ENCODE measurements around the gene KCTD11.
"Not testable (repeated sequence)": the region's sequence is repeated elsewhere in the genome, so short reads cannot be mapped to it uniquely, and the experiment has no call there.

Gene KCTD11

DNA sequence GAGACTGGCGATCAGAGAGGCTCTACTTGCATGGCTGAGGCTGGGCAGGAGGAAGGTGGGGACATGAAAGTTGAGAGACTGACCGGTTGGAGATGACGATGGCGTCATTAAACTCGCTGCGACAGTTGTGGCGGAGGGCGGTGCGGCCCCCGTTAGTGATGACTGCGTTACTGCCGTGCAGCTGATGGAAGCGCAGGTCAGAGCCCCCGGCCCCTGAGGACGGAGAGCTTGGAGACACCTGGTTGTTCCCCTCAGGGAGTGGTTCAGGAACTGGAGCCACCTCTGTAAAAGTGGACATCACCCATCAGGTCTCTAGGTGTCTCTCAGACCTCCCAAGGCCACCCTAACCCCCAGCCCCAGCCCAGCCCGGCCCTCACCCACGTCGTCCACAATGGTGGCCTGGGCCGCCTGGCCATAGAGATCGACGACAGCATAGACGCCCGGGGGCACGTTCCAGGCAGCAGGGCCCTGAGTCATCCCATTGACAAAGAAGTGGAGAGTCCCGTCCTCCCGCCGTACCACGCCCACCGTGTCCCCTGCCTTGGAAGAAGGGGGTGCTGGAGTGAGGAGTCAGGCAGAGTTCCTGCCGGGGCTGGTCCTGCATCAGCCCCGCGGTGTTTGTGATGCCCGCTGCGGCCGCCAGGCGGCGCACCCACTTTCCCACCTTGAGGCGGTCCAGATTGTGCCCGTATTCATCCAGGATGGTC lies 28.1 kb upstream of the KCTD11 start:
- no peak for DNase-seq

DNA sequence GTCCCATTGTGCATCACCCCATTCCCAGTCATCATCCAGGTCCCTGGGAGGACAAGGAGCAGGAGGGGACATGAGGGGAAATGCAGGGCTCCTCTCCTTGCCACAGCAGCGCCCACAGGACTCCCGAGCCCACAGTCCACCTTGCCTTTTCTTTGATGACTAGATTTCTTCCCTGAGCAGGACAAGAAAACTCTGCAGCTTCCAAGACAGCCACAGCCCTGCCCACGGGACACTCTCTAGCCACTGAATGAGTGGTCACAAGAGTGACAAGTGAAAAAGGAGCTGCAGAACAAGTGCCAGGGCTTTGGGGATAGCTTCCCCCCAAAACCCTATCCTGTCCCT lies 27.6 kb upstream of the KCTD11 start:
- DNase-seq = no peak

DNA sequence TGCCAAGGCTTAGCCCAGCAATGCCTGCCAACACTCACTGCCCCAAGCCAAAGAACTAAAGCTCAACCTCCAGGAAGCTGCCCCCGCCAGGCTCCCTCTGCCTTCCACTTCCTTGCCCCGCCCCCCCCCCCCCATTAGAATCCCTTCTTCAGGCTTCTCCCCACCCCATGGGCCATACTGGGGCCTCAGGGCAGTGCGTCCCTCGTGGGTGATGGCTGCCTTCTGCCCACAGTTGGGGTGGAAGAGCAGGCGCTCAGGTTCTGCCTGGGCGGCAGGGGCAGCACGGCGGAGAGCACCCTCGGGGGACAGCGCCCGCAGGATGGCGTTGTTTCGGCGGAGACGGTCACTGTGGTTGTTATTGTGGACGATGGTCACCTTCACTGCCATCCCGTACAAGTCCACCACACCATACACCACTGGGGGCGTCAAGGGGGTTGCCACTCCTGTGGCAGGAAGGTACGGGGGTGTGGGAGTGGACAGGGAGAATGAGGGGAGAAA lies 26.9 kb upstream of the KCTD11 start:
- no peak for DNase-seq

DNA sequence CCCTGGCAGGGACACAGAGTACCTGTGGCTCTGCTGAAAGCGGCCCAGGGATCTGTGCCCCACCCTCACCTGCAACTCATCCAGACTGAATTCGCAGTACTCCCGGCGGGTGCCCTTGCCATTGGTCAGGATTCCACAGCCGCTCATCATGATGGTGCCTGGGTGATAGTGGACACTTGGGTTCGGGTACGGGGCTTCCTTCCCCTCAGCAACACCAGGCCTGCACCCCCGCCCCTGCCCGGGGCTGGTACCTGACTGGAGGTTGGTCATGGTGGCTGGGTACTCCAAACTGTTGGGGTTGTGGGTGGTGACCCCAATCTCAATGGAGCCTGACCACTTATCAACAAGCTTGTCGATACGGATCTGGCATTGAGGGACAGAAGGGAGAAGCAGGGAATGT lies 25.8 kb upstream of the KCTD11 start:
- no peak for DNase-seq

DNA sequence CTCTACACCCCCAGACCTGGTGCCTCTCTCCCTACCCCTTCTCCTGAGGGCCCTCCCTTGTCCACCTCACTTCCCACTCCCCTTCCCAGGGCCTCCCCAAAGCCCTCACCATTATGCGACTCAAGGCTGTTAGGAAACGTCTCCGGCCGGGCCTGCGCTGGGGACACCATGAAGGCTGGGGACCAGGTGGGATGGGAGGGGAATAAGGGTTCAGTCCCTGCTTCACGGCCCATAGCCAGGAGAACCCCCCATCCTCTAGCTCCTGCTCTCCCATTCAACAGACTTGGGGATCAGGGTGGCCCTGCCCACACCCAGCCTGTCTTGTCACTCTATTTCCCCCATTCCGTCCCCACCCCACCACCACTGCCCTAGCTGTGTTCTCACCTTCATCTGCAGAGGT lies 24.9 kb upstream of the KCTD11 start:
- no peak for DNase-seq

DNA sequence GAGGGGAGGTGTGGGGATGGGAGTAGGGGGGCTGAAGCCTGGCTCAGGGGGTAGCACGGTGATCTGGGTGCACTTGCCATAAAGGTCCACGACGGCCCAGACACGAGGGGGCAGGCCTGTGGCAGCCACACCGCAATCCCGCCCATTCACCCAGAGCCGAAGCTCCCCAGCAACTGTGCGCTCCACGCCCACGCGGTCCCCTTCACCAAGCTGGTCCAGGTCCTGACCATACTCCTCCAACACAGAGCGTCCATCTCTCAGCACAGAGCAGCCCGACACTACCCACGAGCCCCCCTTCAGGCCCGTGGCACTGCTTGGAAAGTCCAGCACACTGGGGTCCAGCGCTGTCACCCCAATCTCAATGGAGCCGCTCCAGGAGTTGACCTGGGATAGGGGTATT lies 24.5 kb upstream of the KCTD11 start:
- no peak for DNase-seq

DNA sequence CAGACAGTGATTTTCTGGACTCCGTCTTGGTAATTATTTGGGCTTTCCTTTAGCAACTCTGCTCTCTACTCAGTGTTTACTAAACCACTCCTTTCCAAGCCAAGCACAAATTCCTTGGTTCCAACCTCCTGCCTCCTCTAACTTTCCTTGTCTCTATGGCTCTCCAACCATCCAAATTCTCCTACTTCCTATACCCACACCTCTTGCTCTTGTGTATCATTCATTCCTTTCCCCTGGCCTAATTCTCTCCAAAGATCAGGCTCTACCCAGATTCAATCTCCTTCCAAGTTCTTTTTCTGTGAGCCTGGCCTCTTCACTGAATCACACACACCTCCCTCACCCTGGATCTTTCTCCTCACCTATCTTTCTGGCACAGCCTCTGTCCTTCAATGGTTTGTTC lies 24.0 kb upstream of the KCTD11 start:
- DNase-seq = no peak

DNA sequence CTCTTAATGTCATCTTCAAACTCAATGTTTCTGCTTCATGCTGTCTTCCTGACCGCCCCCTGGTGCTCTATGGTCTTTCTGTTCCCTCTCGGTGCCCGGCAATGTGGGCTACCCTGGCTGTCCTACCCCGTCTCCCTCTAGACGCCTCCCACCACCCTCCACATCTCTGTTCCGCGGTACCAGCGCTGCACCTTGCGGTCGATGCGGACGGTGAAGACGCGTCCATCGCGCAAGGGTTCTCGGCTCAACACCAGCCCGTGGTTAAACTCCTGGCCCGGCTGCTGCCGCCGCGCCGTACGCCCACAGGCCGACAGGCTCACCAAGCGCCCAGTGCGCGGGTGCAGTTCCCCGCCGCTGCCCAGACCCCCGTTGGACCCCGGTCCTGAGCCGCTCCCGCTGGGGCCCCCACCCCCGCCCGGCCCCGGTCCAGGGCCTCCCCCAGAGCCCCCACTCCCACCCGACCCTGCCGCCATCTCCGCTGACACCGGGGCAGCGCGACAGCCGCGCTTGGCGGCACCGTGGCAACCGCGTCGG lies 23.1 kb upstream of the KCTD11 start, which contains the start of gene NEURL4:
Gene NEURL4, minus strand, starts transcription at position 496 of the 534 bp plus-strand sequence. Its CDS starts 23 bp downstream, at position 473.
- DNase-seq = peak; percentile 38

DNA sequence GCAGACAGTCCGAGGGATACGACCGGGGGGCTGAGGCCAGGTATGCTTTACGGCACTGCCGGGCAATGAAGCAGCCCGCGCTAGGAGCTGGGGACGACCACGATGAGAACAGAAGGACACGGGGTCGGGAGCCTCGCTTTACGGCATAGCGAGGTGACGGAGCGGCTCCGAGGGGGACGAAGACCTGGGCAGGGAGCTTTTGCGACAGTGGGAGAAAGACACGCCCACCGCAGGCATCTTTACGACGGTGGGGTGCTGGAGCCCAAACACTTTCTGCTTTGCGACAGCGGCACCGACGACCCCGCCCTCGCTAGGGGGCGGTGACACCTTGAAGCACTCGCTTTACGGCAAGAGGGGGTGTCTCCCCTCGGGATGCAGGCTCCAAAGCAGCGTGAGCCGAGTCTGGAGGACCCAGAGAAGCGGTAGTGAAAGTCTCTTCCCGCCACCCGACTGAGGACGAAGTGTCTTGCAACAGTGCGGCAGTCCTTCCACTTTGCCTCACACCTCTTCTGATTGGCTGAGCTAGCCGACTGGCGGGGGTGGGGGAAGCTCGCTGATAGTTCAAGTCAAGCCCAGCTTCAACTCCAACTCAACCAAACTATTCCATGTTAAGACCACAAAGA lies 22.5 kb upstream of the KCTD11 start:
- peak; percentile 100 for DNase-seq

DNA sequence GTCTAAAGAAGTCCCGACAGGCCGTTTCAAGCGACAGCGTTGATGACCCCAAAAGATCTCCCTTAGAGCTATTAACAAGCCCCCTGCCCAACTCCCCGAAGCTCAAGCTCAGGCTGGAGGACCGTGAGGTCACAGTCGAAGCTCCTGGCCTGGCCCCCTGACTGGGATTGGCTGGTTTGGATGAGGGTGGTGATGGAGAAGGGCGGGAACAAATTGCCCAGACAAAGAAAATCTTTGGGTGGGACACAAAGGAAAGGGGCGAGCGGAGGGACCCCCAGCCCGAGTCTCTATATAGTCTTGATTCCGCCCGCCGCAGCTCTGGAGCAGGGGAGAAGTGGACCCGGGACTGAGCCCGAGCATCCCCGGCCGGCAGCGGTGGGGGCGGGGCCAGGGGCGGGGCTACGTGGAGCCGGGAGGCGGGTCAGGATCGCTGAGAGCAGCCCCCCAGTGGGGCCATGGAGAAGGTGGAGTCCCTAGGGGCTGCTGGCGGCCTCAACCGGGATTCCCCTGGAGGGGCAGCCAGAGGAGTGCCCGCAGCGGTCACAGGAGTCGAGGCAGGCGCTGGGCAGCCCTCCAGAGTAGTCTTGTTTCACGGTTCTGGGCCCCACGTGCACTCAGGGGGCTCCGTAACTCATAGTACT lies 21.8 kb upstream of the KCTD11 start:
- DNase-seq = peak; percentile 84

DNA sequence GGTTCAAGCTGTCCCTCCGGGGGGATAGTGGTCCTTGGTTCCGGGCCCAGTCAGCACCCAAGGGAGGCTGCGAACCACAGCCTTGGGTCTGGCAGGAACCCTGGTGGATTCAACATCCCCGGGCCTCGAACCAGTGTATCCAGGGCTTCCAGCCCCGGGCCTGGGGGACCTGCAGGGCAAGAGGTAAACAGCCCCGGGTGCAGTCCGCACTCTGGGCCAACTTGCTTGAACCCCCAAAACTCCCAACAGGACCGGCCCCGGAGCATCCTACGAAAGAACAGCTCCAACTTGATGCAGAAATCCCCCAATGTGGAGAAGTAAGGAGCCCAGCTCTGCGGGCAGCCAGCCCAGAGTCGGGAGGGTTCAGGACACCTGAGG lies 21.3 kb upstream of the KCTD11 start:
- DNase-seq = no peak

DNA sequence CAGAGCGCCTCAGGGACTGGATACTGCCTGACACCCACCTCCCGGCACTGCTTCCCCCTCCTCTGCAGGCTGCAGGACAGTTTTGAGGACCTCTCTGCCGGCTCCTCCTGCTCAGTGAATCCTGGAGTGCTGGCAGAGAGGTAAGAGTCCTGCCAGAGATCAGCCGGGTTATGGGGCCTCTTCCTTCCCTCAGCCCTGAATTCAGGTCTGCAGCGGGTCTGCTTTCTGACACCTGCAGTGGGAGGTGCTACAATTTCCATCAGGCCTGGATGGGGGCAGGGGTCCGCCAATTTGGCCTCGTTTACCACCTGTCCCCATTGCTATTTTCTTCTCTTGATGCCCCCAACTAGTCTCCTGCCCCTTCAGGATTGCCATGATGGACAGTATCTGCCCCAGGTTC lies 19.9 kb upstream of the KCTD11 start:
- DNase-seq = no peak

DNA sequence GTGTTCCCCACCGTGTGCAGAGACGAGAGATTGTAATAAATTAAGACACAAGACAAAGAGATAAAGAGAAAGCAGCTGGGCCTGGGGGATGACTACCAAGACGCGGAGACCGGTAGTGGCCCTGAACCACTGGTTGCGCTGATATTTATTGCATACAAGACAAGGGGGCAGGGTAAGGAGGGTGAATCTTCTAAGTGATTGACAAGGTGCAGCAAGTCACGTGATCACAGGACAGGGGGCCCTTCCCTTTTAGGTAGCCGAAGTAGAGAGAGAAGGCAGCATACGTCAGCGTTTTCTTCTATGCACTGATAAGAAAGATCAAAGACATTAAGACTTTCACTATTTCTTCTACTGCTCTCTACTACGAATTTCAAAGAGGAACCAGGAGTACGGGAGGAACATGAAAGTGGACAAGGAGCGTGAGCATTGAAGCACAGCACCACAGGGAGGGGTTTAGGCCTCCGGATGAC lies 19.3 kb upstream of the KCTD11 start:
- DNase-seq = peak; percentile 65

DNA sequence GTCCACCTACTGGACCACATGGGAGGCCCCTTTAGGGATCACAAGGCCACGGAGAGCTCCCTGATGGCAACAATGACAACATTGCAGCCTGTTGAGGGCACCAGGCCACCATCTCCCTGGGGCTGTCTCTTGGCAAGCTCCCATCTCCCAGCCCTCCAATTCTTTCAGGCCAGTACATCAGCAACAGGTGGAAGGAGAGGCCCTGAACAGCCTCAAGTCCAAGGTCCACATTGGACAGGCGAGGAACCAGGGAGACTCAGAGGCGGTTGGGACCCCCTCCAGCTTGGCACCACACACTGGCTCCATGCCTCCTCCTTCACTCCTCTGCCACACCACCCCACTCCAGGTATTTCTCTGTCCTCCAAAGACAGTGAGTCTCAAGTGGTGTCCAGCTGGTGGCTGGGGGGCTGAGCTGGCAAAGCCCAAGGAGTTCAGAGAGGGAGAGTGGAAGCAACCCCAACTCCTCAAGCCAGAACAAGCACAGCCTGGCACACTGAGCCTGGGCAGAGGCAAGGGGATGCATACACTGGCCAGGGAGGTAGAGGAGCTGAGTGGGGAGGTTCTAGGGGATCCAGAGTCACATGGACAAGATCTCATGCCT lies 16.9 kb upstream of the KCTD11 start:
- DNase-seq = no peak

DNA sequence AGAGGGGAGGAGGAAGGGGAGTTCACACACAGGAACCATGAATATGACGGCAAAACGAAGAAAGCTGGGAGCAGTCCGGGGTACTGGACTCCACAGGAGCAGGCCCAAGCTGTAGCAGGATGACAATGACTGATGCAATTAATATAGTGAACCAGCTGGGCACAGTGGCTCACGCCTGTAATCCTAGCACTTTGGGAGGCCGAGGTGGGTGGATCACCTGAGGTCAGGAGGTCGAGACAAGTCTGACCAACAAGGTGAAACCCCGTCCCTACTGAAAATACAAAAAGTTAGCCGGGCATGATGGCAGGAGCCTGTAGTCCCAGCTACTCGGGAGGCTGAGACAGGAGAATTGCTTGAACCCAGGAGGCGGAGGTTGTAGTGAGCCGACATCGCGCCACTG lies 16.2 kb upstream of the KCTD11 start:
- not testable (repeated sequence) for DNase-seq

DNA sequence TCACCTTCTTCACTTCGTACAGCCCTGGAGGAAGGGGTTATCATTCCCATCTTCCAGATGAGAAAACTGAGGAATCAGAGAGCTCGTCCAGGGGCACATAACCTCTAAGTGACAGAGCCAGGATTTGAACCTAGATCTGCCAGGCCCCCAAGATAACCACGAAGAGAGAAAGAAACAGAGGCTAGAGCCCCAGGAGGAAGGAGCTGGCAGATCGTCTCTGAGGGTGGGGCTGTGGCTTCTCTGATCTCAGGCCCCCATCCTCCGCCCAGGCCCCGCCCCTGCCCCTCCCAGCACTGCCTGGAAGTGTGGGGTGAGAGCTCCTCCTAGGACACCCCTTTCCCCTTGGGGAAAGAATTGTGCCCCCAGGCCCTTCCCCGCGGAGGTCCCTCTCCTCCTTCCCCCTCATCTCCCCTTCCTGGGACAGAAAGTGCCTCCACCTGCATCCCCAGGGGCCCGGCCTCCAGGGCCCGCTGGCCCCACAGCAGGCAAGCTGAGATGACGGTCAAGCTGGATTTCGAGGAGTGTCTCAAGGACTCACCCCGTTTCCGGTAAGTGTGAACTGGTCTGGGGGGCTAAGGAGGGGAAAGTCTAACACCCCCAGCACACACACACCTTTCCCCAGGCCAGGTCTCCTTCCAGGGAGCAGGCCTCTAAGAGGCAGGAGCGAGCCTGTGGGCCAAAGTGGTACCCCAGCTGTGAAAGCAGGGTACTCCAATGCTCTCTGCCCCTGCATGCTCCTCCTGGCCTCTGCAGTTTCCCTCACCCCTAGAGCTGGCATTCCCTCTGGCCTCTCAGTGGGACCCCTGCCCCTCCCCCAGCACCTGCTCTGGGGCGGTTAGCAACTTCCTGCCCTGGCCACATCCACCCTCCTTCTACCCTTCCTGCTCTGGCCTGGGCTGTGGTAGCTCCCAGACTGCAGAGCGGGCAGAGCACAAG lies 15.5 kb upstream of the KCTD11 start, which contains the start of gene ACAP1:
Gene ACAP1, plus strand, starts transcription at position 290 of the 936 bp plus-strand sequence. Its CDS starts 206 bp downstream, at position 496.
- DNase-seq = peak; percentile 48

DNA sequence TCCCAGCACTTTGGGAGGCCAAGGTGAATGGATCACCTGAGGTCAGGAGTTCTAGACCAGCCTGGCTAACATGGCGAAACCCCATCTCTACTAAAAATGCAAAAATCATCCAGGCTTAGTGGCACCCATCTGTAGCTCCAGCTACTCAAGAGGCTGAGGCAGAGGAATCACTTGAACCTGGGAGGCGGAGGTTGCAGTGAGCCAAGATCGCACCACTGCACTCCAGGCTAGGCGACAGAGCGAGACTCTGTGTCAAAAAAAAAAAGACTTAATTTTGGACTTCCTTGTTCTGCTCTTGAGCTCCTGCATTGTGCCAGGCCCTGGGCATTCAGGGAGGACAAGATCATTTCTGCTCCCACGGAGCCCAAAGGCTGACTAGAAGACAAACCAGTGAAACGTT lies 14.4 kb upstream of the KCTD11 start:
- DNase-seq = not testable (repeated sequence)

DNA sequence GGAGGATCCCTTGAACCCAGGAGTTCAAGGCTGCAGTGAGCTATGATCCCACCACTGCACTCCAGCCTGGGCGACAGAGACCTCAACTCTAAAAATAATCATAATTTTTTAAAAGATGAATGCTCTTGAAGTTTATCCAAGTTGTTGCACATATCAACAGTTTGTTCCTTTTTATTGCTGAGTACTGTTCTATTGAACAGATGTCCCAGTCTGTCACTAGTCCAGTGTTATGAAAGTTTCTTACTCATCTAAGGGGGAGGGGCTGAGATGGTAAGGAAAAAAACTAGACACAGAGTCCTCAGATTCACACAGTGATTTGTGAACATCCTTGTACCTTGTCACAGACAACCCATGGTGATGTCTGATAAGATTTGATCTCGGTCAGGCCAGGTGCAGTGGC lies 11.8 kb upstream of the KCTD11 start:
- peak; percentile 50 for DNase-seq

DNA sequence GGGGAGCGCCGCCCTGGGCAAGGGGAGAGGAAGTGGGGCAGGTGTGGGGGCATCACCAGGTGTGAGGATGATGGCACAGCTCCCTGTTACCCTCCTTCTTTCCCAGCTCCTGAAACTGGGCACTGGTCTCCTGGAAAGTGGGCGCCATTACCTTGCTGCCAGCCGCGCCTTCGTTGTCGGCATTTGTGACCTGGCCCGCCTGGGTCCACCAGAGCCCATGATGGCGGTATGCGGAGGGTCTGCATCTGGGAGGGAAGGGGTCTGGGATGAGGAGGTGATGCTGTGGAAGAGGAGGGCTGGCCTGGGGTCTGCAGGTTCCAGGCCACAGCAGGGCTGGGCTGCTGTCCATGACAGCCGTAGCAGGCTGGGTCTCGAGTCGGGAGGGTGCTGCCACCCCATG lies 10.1 kb upstream of the KCTD11 start:
- DNase-seq = no peak

DNA sequence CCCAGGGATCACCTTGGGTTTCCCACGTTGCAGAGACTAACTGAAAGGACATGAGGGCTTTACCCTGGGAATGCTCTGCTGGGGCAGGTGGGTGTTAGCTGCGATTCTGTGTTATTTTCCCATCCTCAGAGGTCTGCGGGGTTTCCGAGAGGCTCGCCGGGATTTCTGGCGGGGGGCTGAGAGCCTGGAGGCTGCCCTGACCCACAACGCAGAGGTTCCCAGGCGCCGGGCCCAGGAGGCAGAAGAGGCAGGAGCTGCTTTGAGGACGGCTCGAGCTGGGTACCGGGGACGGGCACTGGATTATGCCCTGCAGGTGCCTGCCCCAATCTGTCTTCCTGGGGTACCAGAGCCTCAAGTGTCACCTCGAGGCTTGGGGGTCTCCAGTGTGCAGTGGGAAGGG lies 8.7 kb upstream of the KCTD11 start:
- no peak for DNase-seq

DNA sequence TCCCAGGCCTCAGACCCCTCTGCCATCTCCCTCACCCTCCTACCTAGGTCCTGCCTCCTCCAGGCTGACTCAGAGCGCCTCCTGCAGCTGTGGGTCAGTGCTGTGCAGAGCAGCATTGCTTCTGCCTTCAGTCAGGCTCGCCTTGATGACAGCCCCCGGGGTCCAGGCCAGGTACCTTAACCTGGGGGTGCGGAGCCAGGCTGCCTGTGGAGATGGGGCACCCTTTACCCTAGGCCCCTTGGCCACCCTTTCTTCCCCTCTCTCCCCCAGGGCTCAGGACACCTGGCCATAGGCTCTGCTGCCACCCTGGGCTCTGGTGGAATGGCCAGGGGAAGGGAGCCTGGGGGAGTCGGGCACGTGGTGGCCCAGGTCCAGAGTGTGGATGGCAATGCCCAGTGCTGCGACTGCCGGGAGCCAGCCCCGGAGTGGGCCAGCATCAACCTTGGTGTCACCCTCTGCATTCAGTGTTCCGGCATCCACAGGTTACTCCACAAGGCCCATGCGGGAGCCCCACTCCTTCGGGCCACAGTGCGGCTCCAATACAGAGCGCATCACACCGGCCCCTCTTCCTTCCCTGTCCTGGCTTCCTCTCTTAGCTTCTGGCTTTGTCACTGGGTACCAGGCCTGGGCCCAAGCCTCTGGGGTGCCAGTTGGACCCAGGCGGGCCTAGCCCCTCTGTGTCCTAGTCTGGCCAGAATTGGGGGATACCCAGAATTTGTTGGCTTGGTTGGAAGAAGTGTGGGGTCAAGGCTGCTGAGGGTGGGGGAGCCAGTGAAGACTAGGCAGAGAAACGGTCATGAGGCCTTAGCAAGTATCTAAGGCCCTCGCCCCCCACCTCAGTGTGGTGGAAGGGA lies 5.0 kb upstream of the KCTD11 start:
- DNase-seq = no peak

Data from MV-4-11 (cell line).